ENCODE results near the gene SDCCAG8.

DNA sequence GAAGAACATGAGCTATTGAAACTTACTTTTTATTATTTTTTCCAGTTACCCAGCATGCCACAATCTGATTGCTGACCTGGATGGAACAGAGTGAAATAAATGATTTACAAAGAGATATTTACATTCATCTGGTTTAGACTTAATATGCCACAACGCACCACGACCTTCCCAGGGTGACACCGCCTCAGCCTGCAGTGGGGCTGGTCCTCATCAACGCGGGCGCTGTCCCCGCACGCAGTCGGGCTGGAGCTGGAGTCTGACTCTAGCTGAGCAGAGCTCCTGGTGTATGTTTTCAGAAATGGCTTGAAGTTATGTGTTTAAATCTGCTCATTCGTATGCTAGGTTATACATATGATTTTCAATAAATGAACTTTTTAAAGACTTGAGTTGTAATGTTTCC lies 243.9 kb downstream of the SDCCAG8 start:
- no peak for TF ChIP-seq EZH2 (IDR thresholded peaks at IDR 0.05)
- no peak for TF ChIP-seq POLR2AphosphoS5 (IDR thresholded peaks at IDR 0.05; ENCODE audit: borderline replicate concordance, low read depth, low read length)

Measured in SK-N-MC (cell line).